SH-SY5Y (cell line): ENCODE data around the gene CATSPER3.

ENCODE experiments used
- GATA2 ChIP-seq: IDR thresholded peaks from 2 replicates; pipeline ENCODE4 v1.6.1; 2011; ENCODE audit warnings: mild to moderate bottlenecking, low read depth, low read length
- GATA3 ChIP-seq: IDR thresholded peaks from 2 replicates; pipeline ENCODE4 v1.6.1; 2011; ENCODE audit warnings: low read depth, mild to moderate bottlenecking, low read length, moderate library complexity

DNA sequence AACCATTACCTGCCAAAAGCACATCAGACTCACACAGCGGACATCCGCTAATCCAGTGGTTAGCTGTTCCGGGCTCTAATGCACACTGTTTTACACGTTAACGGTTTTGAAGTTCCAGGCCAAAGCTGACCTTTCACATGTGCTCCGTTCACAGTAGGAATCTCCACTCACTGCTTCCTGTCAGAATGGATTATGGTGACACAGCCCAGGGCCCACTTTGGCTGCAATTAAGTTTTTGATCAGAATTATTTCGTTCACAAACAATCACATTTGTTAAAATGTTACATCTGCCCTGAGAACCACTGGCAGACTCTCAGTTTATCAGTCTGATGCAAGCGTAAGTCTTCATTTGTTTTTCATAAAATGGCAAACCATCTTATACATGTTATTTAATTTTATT lies 30.2 kb upstream of the CATSPER3 start:
- TF ChIP-seq GATA2 (no peak), GATA3 (no peak)
